Keratinocyte (primary cell): ENCODE results near the gene PHF8. TPM values are rescaled to one million over a fixed set of nuclear protein-coding genes. Genes with fewer than 3 reads are reported as not detected.

Experiments
- DNase-seq: peaks from one replicate; pipeline ENCODE4 v3.0.0-alpha.2; 2011; ENCODE audit warnings: low read depth, missing footprints, low spot score
- FAIRE-seq: peaks from 2 replicates; lab custom pipeline; 2011; peaks lifted over from hg19 to GRCh38; lab: Jason Lieb, UNC
- H2AFZ ChIP-seq: 2 replicates; pipeline ENCODE4 v1.6.0; 2012; ENCODE audit warnings: low read length, control low read depth, inconsistent platforms; ENCODE audit not compliant: control insufficient read depth
- H3K27ac ChIP-seq: 2 replicates; pipeline ENCODE4 v1.5.1; 2011; ENCODE audit warnings: low read length; ENCODE audit not compliant: control insufficient read depth, insufficient read depth
- H3K27me3 ChIP-seq: 3 replicates; pipeline ENCODE4 v1.6.0; 2011; ENCODE audit warnings: low read length; ENCODE audit not compliant: control insufficient read depth, insufficient read depth; ENCODE audit errors: extremely low read depth
- H3K36me3 ChIP-seq, 2 experiments: 2 replicates in 1 of 2; 3 replicates in 1 of 2; pipeline ENCODE4 v1.5.1; 2011; ENCODE audit warnings: low read length in 2 of 2, mild to moderate bottlenecking in 1 of 2; ENCODE audit not compliant: control insufficient read depth in 2 of 2, insufficient read depth in 2 of 2; ENCODE audit errors: extremely low read depth in 1 of 2
- H3K4me1 ChIP-seq: 3 replicates; pipeline ENCODE4 v1.5.1; 2011; ENCODE audit warnings: low read length; ENCODE audit not compliant: control insufficient read depth, insufficient read depth; ENCODE audit errors: extremely low read depth
- H3K4me2 ChIP-seq: 3 replicates; pipeline ENCODE4 v1.6.0; 2011; ENCODE audit warnings: low read depth, low read length; ENCODE audit not compliant: control insufficient read depth, insufficient read depth; ENCODE audit errors: extremely low read depth
- H3K4me3 ChIP-seq, 3 experiments: fragments of 200-600 bp in 1 of 3; sonication (generic) in 1 of 3; 2 replicates in 2 of 3; 3 replicates in 1 of 3; pipeline ENCODE4 v1.5.1; 2011 to 2016; ENCODE audit warnings: low read length in 3 of 3, mild to moderate bottlenecking in 3 of 3, control low read depth in 2 of 3, inconsistent platforms in 1 of 3, low read depth in 1 of 3, mixed read lengths in 1 of 3, mixed run types in 1 of 3, moderate library complexity in 1 of 3; ENCODE audit not compliant: control insufficient read depth in 2 of 3, insufficient read depth in 2 of 3; ENCODE audit errors: extremely low read depth in 1 of 3
- H3K79me2 ChIP-seq: 2 replicates; pipeline ENCODE4 v1.6.0; 2012; ENCODE audit warnings: low read length; ENCODE audit not compliant: control insufficient read depth, insufficient read depth
- H3K9ac ChIP-seq: 3 replicates; pipeline ENCODE4 v1.6.0; 2011; ENCODE audit warnings: low read length; ENCODE audit not compliant: control insufficient read depth, insufficient read depth; ENCODE audit errors: extremely low read depth
- H3K9me1 ChIP-seq: 3 replicates; pipeline ENCODE4 v1.6.0; 2011; ENCODE audit warnings: low read length; ENCODE audit not compliant: control insufficient read depth, insufficient read depth; ENCODE audit errors: extremely low read depth
- H3K9me3 ChIP-seq: 2 replicates; pipeline ENCODE4 v1.5.1; 2012; ENCODE audit warnings: low read depth, low read length; ENCODE audit not compliant: control insufficient read depth
- H4K20me1 ChIP-seq: 3 replicates; pipeline ENCODE4 v1.6.0; 2011; ENCODE audit warnings: low read length; ENCODE audit not compliant: control insufficient read depth, insufficient read depth; ENCODE audit errors: extremely low read depth
- CTCF ChIP-seq, 3 experiments: IDR thresholded peaks in 1 of 3; conservative IDR thresholded peaks in 1 of 3; optimal IDR thresholded peaks in 1 of 3; 2 replicates in 2 of 3; 3 replicates in 1 of 3; pipeline versions ENCODE3 to v1.5.1; 2011; ENCODE audit warnings: low read length in 3 of 3, mild to moderate bottlenecking in 3 of 3, moderate library complexity in 2 of 3, control low read depth in 1 of 3, inconsistent platforms in 1 of 3; ENCODE audit not compliant: insufficient read depth in 2 of 3; ENCODE audit errors: extremely low read depth in 1 of 3
- EZH2 ChIP-seq: IDR thresholded peaks from one replicate; pipeline ENCODE4 v1.6.1; 2012; ENCODE audit warnings: inconsistent platforms, mild to moderate bottlenecking, low read length, moderate library complexity
- dilution Hi-C: fragments of 300-500 bp; cut with MboI; formaldehyde crosslinking; loops from one replicate; pipeline ENCODE4 v1.7.0; 2020; ENCODE audit warnings: low sequenced_read_pairs; ENCODE audit not compliant: extremely low pct_ligation_motif_present
- polyA plus RNA-seq, 5 experiments: library from polyadenylated mRNA; depleted of rRNA in 3 of 5; stranded (reverse) in 3 of 5; stranded (forward) in 1 of 5; unstranded in 1 of 5; fragments of >200 nt; gene quantifications; 1 replicate in 1 of 5; 2 replicates in 3 of 5; 3 replicates in 1 of 5; pipeline versions ENCODE4 v1.2.1 to v1.2.3, GENCODE V29; 2011 to 2012; ENCODE audit warnings: missing spikeins in 2 of 5, low read depth in 1 of 5, low replicate concordance in 1 of 5

Gene PHF8
- polyA plus RNA-seq, 1 donor (not counting 4 experiments of a cell fraction or from before 2014, with no cell fraction given) = 5.9 TPM

DNA sequence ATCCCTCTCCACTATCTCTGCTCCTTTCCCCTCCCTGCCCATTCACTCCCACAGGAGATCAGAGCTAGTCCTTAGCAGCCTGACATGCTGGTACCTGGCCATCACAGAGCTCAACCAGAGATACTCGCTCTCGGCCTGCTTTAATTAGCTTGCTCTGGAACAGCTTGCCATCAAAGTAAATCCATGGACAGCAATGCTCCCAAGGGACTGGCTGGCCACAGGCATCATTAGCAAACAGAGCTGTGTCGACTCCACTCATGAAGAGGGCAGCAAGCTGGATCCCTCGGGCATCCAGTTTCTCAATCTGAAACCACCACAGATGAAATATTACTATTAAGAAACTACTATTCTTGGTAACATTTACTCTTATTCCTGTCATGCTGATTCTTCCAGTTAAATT, 43.4 kb upstream of the PHF8 start:
- Histone ChIP-seq H3K79me2 (no peaks in the 10 kb centered on the region), H3K4me1 (no peaks in the 10 kb centered on the region), H2AFZ (no peak overlapping the region), H3K4me3 (no peak overlapping the region), H3K36me3 (no peaks in the 10 kb centered on the region), H3K4me2 (no peak overlapping the region), H3K27me3 (no peaks in the 10 kb centered on the region), H3K9me3 (no peaks in the 10 kb centered on the region), H3K9me1 (no peaks in the 10 kb centered on the region), H3K9ac (no peak overlapping the region), H4K20me1 (no peaks in the 10 kb centered on the region), H3K27ac (no peak overlapping the region)
- no peak for TF ChIP-seq EZH2
- TF ChIP-seq CTCF (optimal IDR thresholded peaks at IDR 0.05 in 1 of 3, IDR thresholded peaks at IDR 0.05 in 1 of 3, conservative IDR thresholded peaks at IDR 0.05 in 1 of 3; ENCODE audit: extremely low read depth in 1 of 3, insufficient read depth in 2 of 3, low read length in 3 of 3) = no peak
- no peak for FAIRE-seq
- dilution Hi-C loops = no loop called here
- no peak for DNase-seq

GRCh38 chrX:54085666-54086065, 41.4 kb upstream of the PHF8 start:
- no peak overlapping the region for H3K4me3 ChIP-seq
- FAIRE-seq (no peak), DNase-seq (no peak)
- dilution Hi-C loops = no loop called here
- H3K9me3 ChIP-seq = no peaks in the 10 kb centered on the region
- H3K9ac ChIP-seq = no peak overlapping the region
- no peak overlapping the region for H2AFZ ChIP-seq
- H3K27ac ChIP-seq = no peak overlapping the region
- H3K36me3 ChIP-seq = no peaks in the 10 kb centered on the region
- no peak for TF ChIP-seq EZH2
- no peak for TF ChIP-seq CTCF (optimal IDR thresholded peaks at IDR 0.05 in 1 of 3, IDR thresholded peaks at IDR 0.05 in 1 of 3, conservative IDR thresholded peaks at IDR 0.05 in 1 of 3; ENCODE audit: extremely low read depth in 1 of 3, insufficient read depth in 2 of 3, low read length in 3 of 3)
- H3K4me1 ChIP-seq = no peaks in the 10 kb centered on the region
- no peak overlapping the region for H3K4me2 ChIP-seq
- no peaks in the 10 kb centered on the region for H3K9me1 ChIP-seq
- no peaks in the 10 kb centered on the region for H4K20me1 ChIP-seq
- no peaks in the 10 kb centered on the region for H3K79me2 ChIP-seq
- H3K27me3 ChIP-seq = no peaks in the 10 kb centered on the region
